GM12872 (cell line): ENCODE results near the gene CADM3.
A peak's percentile ranks its signal among the peaks of the same experiment; 100 is the strongest.

ENCODE experiments used
- CTCF ChIP-seq: IDR thresholded peaks from 3 replicates; pipeline ENCODE4 v1.5.1; 2011; ENCODE audit warnings: low read depth, mild to moderate bottlenecking, low read length, moderate library complexity; ENCODE audit not compliant: insufficient read depth

CADM3 gene

DNA sequence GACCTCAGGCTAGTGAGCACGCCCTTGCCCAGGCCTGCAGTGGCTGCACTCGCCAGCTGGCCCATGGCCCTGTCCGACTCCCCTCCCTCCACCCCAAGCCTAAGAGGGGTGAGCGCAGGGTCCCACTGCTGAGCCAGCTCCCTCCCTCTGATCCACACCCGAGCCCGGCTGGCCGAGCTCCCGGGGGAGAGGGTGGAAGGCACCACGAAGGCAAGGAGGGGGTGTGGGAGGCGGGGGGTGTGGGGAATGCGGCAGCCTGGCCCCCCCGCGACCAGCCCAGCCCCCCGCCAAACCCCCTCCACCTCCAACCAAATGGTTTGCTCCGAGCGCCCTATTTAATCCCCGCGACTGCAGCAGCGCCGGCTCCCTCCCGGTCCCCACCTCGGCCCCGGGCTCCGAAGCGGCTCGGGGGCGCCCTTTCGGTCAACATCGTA, at the start of gene CADM3:
TSS of gene CADM3 (plus strand) at position 362 of the 434 bp plus-strand sequence. CDS start 151 bp downstream, outside the sequence.
- TF ChIP-seq CTCF, result no peak

DNA sequence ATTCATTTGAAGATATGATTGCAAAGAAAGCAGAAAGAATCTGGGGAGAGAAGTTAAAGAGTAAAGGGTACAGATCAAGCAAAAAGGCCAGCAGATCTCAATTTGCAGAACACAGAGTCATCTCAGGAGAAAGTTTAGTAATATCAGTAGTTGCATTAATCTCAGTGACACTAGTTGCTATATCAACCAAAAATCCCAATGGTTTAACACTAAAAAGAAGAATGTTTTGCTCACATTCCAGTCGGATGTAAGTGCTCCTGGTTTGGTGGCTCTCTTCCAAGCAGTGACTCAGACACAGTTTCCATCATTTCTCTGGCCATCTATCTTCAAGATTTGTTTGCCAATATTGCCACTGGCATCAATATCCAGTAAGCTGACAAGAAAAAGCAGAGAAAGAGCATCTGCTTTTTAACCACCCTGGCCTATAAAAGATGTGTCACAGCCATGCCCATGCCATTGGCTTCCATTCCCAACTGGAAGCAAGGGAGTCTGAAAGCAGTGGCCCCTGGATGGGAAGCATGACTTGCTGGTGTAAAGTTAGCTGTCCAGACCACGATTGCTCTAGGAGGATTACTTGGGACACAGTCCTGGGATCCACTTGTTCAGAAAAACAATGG, 49.3 kb upstream of the CADM3 start:
- TF ChIP-seq CTCF, result no peak

- no peak for TF ChIP-seq CTCF
Measured at GRCh38 chr1:159123587-159123986, 47.8 kb upstream of the CADM3 start.

- peak; percentile 86 for TF ChIP-seq CTCF
Measured at GRCh38 chr1:159132271-159132881, 39.0 kb upstream of the CADM3 start.

- no peak for TF ChIP-seq CTCF
Measured at GRCh38 chr1:159140474-159140873, 30.9 kb upstream of the CADM3 start.

- no peak for TF ChIP-seq CTCF
Measured at GRCh38 chr1:159141584-159142390, 29.6 kb upstream of the CADM3 start.

DNA sequence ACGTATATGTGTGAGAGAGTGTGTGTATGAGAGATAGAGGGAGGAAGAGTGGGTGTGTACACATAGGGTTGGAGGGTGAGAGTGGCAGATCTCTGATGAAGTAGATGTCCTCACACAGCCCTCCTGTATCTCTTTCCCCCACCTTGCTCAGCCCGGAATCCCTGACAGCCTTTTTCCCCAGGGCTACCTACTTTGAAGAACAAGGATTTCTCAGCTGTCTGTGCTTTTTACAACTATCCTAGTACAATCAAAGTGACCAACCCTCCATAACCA, 29.1 kb upstream of the CADM3 start:
- TF ChIP-seq CTCF, result no peak
